K562 (cell line): Measurements from ENCODE around the gene SUMF1. TPM values are rescaled to one million over a fixed set of nuclear protein-coding genes. Genes with fewer than 3 reads are reported as not detected.

ENCODE experiments used
- CBFA2T3 ChIP-seq: fragments of 450-650 bp; IDR thresholded peaks from 2 replicates; pipeline ENCODE4 v1.6.1; 2017
- HMGN3 ChIP-seq: IDR thresholded peaks from 2 replicates; pipeline ENCODE4 v1.6.1; 2011; ENCODE audit warnings: borderline replicate concordance, low read depth, mild to moderate bottlenecking, mixed read lengths, low read length; ENCODE audit not compliant: insufficient read length; ENCODE audit errors: extremely low read depth
- LEF1 ChIP-seq: fragments of 450-650 bp; IDR thresholded peaks from 2 replicates; pipeline ENCODE4 v1.6.1; 2016; ENCODE audit warnings: mild to moderate bottlenecking
- RCOR1 ChIP-seq, 2 experiments: IDR thresholded peaks; 2 replicates each; pipeline ENCODE4 v1.6.1; 2012; ENCODE audit warnings: low read depth in 2 of 2, low read length in 2 of 2, borderline replicate concordance in 1 of 2, improper control_type of control experiment in 1 of 2
- SRSF7 ChIP-seq: fragments of 200-400 bp; formaldehyde crosslinking; optimal IDR thresholded peaks from 2 replicates; pipeline ENCODE3; 2017; ENCODE audit warnings: mild to moderate bottlenecking, low read depth, low read length
- ZNF785 ChIP-seq: fragments of 250-450 bp; sonication (Bioruptor Pico); IDR thresholded peaks from 2 replicates; pipeline ENCODE4 v1.4.0; 2020; ENCODE audit warnings: mild to moderate bottlenecking
- polyA plus RNA-seq, 8 experiments: library from polyadenylated mRNA; depleted of rRNA in 4 of 8; stranded (reverse) in 5 of 8; unstranded in 3 of 8; fragments of >200 nt; fragmentation: Nextera tagmentation in 2 of 8; fragmentation: Illumina TruSeq in 1 of 8; extraction: Ambion mirVana in 2 of 8; extraction: Trizol in 1 of 8; gene quantifications; 2 replicates each; pipeline versions ENCODE4 v1.2.1 to v1.2.3, GENCODE V29; 2011 to 2014; ENCODE audit warnings: inconsistent platforms in 1 of 8, missing spikeins in 1 of 8
- total RNA-seq, 7 experiments: library from RNA; depleted of rRNA in 6 of 7; stranded (reverse); fragments of >200 nt in 6 of 7; fragmentation: Illumina TruSeq in 2 of 7; extraction: Trizol in 2 of 7; gene quantifications; 2 replicates each; pipeline versions ENCODE4 v1.2.1 to v1.2.3, GENCODE V29; 2011 to 2021; ENCODE audit warnings: low replicate concordance in 1 of 7
- TF ChIP-seq, protein P1 (sequence below), 2 experiments: fragments of 450-650 bp; IDR thresholded peaks; 2 replicates each; pipeline ENCODE4 v1.6.1; 2016; ENCODE audit warnings: mild to moderate bottlenecking in 2 of 2, borderline replicate concordance in 1 of 2, low read depth in 1 of 2, moderate library complexity in 1 of 2
- TF ChIP-seq, protein P2 (sequence below): fragments of 450-650 bp; formaldehyde crosslinking; conservative IDR thresholded peaks from 2 replicates; pipeline ENCODE4 v1.4.0; 2022; ENCODE audit warnings: mild to moderate bottlenecking, missing genetic modification characterization
- TF ChIP-seq, protein P3 (sequence below): sonication (generic); formaldehyde crosslinking; IDR thresholded peaks from 2 replicates; pipeline ENCODE4 v1.8.1; 2022; ENCODE audit warnings: missing genetic modification reagents

The SUMF1 gene
- total and polyA plus RNA-seq, 9 of the 15 experiments (the other 6 are each of a cell fraction or from before 2014, with no cell fraction given) = 1.3 to 7.4 (median 4.2) TPM

DNA sequence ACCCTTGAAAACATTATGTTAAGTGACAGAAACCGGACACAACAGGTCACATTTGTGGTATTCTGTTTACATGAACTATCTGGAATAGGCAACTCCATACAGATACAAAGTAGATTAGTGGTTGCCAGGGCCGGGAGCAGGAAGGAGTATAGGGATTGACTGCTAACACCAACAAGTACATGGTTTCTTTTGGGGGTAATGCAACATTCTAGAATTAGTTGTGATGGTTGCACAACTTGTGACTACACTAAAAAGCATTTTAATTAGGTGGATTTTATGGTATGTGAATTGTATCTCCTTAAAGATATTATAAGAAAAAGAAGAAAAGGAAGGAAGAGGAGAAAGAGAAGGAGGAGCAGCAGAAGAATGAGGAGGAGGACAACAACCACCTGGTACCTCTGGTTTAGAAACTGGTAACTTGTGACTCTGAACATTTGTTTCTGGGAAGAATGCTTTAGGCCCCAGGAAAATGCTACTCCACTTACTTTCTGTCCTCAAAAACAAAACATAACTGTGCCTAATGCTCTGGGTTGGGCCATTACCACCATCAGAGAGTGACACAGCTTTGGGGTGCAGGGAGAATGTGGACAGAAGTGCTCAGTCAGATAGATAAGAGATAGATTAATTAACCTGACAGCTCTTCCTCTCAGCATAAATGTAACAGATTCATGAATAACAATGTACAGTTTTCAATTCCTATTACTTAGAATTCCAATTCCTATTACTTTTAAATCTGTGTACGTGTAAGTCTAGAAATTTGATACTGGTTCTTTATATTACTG, 143.6 kb downstream of the SUMF1 start (continued):
- TF ChIP-seq, protein P1, sequence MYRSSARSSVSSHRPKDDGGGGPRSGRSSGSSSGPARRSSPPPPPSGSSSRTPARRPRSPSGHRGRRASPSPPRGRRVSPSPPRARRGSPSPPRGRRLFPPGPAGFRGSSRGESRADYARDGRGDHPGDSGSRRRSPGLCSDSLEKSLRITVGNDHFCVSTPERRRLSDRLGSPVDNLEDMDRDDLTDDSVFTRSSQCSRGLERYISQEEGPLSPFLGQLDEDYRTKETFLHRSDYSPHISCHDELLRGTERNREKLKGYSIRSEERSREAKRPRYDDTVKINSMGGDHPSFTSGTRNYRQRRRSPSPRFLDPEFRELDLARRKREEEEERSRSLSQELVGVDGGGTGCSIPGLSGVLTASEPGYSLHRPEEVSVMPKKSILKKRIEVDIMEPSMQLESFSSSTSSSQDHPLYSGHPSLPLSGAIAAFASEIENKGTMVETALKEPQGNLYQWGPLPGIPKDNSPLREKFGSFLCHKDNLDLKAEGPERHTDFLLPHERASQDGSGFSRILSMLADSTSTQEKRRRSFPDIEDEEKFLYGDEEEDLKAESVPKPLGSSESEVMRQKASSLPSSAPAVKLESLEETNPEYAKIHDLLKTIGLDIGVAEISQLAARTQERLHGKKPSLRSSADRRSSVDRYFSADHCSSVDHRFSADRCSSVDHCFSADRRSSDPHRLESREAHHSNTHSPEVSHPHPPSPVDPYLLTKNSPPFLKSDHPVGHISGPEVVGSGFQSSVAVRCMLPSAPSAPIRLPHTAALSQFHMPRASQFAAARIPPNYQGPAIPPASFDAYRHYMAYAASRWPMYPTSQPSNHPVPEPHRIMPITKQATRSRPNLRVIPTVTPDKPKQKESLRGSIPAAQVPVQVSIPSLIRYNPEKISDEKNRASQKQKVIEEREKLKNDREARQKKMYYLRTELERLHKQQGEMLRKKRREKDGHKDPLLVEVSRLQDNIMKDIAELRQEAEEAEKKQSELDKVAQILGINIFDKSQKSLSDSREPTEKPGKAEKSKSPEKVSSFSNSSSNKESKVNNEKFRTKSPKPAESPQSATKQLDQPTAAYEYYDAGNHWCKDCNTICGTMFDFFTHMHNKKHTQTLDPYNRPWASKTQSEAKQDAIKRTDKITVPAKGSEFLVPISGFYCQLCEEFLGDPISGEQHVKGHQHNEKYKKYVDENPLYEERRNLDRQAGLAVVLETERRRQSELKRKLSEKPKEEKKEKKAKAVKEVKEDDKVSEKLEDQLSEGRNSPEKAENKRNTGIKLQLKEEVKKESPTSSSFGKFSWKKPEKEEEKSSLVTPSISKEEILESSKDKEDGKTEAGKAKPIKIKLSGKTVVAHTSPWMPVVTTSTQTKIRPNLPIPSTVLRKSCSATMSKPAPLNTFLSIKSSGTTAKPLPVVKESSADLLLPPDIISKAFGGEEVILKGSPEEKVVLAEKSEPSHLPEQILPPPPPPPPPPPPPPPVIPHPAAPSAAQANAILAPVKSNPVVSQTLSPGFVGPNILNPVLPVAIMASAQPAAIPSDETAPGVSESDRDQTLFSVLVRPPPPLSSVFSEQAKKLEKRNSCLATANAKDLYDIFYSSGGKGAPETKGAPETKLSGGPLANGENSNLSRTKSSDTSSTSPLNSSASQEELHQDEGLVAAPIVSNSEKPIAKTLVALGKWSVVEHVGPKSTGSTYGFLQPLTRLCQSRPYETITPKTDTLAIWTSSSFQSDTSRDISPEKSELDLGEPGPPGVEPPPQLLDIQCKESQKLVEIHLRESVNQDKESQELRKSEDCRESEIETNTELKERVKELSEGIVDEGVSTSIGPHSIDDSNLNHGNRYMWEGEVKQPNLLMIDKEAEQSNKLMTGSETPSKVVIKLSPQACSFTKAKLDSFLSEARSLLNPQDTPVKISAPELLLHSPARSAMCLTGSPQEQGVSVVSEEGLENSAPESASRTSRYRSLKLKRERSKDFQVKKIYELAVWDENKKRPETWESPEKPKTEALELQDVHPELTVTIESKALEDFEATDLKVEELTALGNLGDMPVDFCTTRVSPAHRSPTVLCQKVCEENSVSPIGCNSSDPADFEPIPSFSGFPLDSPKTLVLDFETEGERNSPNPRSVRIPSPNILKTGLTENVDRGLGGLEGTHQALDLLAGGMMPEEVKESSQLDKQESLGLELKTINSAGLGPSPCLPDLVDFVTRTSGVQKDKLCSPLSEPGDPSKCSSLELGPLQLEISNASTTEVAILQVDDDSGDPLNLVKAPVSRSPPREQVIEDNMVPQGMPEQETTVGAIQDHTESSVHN (IDR thresholded peaks at IDR 0.05; ENCODE audit: borderline replicate concordance in 1 of 2, low read depth in 1 of 2) = no peak
- TF ChIP-seq RCOR1 (IDR thresholded peaks at IDR 0.05; ENCODE audit: borderline replicate concordance in 1 of 2, low read depth in 2 of 2, low read length in 2 of 2) (peak in 1 of 2 experiments; percentile 54; a peak in 1 of 4 replicates), SRSF7 (no peak), ZNF785 (no peak), CBFA2T3 (peak; percentile 36; the same call in 1 of the 2 replicates), HMGN3 (no peak), LEF1 (peak; percentile 44; the same call in 1 of the 2 replicates)
- TF ChIP-seq, protein P2, sequence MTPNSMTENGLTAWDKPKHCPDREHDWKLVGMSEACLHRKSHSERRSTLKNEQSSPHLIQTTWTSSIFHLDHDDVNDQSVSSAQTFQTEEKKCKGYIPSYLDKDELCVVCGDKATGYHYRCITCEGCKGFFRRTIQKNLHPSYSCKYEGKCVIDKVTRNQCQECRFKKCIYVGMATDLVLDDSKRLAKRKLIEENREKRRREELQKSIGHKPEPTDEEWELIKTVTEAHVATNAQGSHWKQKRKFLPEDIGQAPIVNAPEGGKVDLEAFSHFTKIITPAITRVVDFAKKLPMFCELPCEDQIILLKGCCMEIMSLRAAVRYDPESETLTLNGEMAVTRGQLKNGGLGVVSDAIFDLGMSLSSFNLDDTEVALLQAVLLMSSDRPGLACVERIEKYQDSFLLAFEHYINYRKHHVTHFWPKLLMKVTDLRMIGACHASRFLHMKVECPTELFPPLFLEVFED (CRISPR knock-in tag) = no peak
- TF ChIP-seq, protein P3, sequence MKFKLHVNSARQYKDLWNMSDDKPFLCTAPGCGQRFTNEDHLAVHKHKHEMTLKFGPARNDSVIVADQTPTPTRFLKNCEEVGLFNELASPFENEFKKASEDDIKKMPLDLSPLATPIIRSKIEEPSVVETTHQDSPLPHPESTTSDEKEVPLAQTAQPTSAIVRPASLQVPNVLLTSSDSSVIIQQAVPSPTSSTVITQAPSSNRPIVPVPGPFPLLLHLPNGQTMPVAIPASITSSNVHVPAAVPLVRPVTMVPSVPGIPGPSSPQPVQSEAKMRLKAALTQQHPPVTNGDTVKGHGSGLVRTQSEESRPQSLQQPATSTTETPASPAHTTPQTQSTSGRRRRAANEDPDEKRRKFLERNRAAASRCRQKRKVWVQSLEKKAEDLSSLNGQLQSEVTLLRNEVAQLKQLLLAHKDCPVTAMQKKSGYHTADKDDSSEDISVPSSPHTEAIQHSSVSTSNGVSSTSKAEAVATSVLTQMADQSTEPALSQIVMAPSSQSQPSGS (CRISPR knock-in tag) = no peak
